ENCODE data around the gene SMYD4.

DNA sequence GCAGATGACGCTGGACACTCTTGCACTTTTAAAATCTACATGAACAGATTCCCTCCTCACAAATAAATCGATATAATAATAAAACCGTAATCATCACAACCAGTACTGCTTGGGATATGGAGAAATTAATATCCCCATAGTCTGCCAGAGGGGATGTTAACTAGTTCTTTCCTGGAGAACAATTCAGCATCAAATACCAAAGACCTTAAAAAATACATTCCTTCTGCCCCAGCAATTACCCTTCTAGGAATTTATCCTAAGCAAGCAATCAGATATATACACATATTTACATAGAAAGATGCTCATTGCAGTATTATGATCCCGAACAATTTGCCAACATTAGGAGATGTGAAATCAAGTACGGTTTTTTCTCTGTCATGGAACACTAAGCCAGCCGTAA lies 21.8 kb downstream of the SMYD4 start:
- no peak for TF ChIP-seq ZNF274 (IDR thresholded peaks at IDR 0.05; ENCODE audit: low read depth, low read length)
- TF ChIP-seq SUZ12 (IDR thresholded peaks at IDR 0.05; ENCODE audit: extremely low read depth, insufficient read depth, insufficient read length): no peak
